HG03571 (cell line): Measurements from ENCODE around the gene LRCH2.

ENCODE experiments used
- ATAC-seq: cut with Tn5 transposase; IDR thresholded peaks from one replicate; pipeline ENCODE4 v1.9.1; 2021; ENCODE audit not compliant: unreplicated experiment

LRCH2 gene

DNA sequence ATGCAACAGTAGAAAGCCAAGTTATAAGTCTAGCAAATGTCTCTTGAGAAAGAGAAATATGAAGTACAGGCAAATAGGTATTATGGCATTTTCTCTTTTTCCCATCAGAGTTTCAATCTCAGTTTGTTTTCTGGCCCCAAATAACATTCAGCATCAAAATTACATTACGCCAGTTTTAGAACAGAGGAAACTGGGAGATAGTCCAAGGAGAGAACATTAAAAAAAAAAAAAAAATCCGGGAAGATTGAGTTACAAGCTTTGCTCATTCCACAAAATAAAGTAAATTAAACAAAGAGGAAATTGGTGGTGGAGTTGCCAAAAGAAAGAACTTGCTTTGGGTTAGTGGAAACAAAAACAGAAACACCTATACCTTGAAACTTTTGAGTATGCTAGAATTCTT, 166.1 kb downstream of the LRCH2 start:
- ATAC-seq, result no peak

DNA sequence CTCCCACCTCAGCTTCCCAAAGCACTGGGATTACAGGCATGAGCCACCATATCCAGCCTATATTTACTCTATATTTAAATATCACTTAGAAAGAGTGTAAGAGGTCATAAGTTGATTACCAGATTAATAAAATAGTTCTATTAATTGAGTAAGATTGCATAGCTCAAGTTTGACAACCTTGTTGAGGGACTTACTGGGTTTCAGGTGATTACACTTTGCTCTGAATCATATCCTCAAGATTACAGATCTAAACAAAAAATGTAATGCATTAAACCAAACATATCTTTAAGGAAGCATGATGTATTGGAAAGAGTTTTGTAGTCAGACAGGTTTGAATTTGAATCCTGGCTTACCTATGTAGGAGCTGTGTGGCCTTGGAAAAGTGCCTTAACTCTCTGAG, 168.6 kb downstream of the LRCH2 start:
- ATAC-seq, result no peak
